ENCODE data around the gene DNAH14. TPM values are rescaled to one million over a fixed set of nuclear protein-coding genes. Genes with fewer than 3 reads are reported as not detected.
A peak's percentile ranks its signal among the peaks of the same experiment; 100 is the strongest.

Gene DNAH14
- total RNA-seq, 1 donor: 31.8 TPM

- Histone ChIP-seq H3K79me2 (ENCODE audit: insufficient read depth, low read length) (no peaks in the 10 kb centered on the region), H3K4me1 (ENCODE audit: insufficient read depth, low read length) (peaks cover 2% of the 10 kb centered on the region), H3K4me2 (ENCODE audit: insufficient read depth, low read length) (peak overlapping the region; percentile 82), H3K4me3 (ENCODE audit: insufficient read depth, low read length) (peak overlapping the region; percentile 79), H3K27me3 (ENCODE audit: insufficient read depth, low read length) (no peaks in the 10 kb centered on the region), H4K20me1 (ENCODE audit: insufficient read depth, low read length) (no peaks in the 10 kb centered on the region), H3K36me3 (ENCODE audit: insufficient read depth, low read length) (no peaks in the 10 kb centered on the region), H3K27ac (ENCODE audit: low read depth, low read length) (no peak overlapping the region), H2AFZ (ENCODE audit: low read length) (peak overlapping the region; percentile 94), H3K9me3 (ENCODE audit: low read depth, low read length) (peaks cover 3% of the 10 kb centered on the region)
- no peak for DNase-seq (ENCODE audit: insufficient read length, low spot score, missing footprints)
- no peak for TF ChIP-seq CTCF (IDR thresholded peaks at IDR 0.05; ENCODE audit: extremely low read depth, low read depth, low read length)
Measured at GRCh38 chr1:224928906-224929305, 569 bp upstream of the DNAH14 start.

GRCh38 chr1:224931605-224932004, 2.1 kb downstream of the DNAH14 start:
- no peak for DNase-seq (ENCODE audit: insufficient read length, low spot score, missing footprints)
- Histone ChIP-seq H3K27me3 (ENCODE audit: insufficient read depth, low read length) (no peaks in the 10 kb centered on the region), H3K4me1 (ENCODE audit: insufficient read depth, low read length) (peaks cover 2% of the 10 kb centered on the region), H3K27ac (ENCODE audit: low read depth, low read length) (no peak overlapping the region), H3K9me3 (ENCODE audit: low read depth, low read length) (peaks cover 3% of the 10 kb centered on the region), H4K20me1 (ENCODE audit: insufficient read depth, low read length) (no peaks in the 10 kb centered on the region), H2AFZ (ENCODE audit: low read length) (no peak overlapping the region), H3K4me3 (ENCODE audit: insufficient read depth, low read length) (no peak overlapping the region), H3K79me2 (ENCODE audit: insufficient read depth, low read length) (no peaks in the 10 kb centered on the region), H3K4me2 (ENCODE audit: insufficient read depth, low read length) (no peak overlapping the region), H3K36me3 (ENCODE audit: insufficient read depth, low read length) (no peaks in the 10 kb centered on the region)
- no peak for TF ChIP-seq CTCF (IDR thresholded peaks at IDR 0.05; ENCODE audit: extremely low read depth, low read depth, low read length)

- Histone ChIP-seq H3K4me1 (ENCODE audit: insufficient read depth, low read length) (peaks cover 2% of the 10 kb centered on the region), H3K79me2 (ENCODE audit: insufficient read depth, low read length) (no peaks in the 10 kb centered on the region), H3K36me3 (ENCODE audit: insufficient read depth, low read length) (no peaks in the 10 kb centered on the region), H3K4me2 (ENCODE audit: insufficient read depth, low read length) (no peak overlapping the region), H3K27ac (ENCODE audit: low read depth, low read length) (no peak overlapping the region), H3K27me3 (ENCODE audit: insufficient read depth, low read length) (no peaks in the 10 kb centered on the region), H3K4me3 (ENCODE audit: insufficient read depth, low read length) (no peak overlapping the region), H2AFZ (ENCODE audit: low read length) (no peak overlapping the region), H3K9me3 (ENCODE audit: low read depth, low read length) (peaks cover 3% of the 10 kb centered on the region), H4K20me1 (ENCODE audit: insufficient read depth, low read length) (no peaks in the 10 kb centered on the region)
- no peak for DNase-seq (ENCODE audit: insufficient read length, low spot score, missing footprints)
- no peak for TF ChIP-seq CTCF (IDR thresholded peaks at IDR 0.05; ENCODE audit: extremely low read depth, low read depth, low read length)
Measured at GRCh38 chr1:224932607-224933249, 3.3 kb downstream of the DNAH14 start.

- no peak for TF ChIP-seq CTCF (IDR thresholded peaks at IDR 0.05; ENCODE audit: extremely low read depth, low read depth, low read length)
- Histone ChIP-seq H3K4me3 (ENCODE audit: insufficient read depth, low read length) (no peak overlapping the region), H2AFZ (ENCODE audit: low read length) (no peak overlapping the region), H3K27ac (ENCODE audit: low read depth, low read length) (no peak overlapping the region), H3K27me3 (ENCODE audit: insufficient read depth, low read length) (no peaks in the 10 kb centered on the region), H3K4me2 (ENCODE audit: insufficient read depth, low read length) (no peak overlapping the region), H3K36me3 (ENCODE audit: insufficient read depth, low read length) (no peaks in the 10 kb centered on the region), H4K20me1 (ENCODE audit: insufficient read depth, low read length) (no peaks in the 10 kb centered on the region), H3K4me1 (ENCODE audit: insufficient read depth, low read length) (peaks cover 2% of the 10 kb centered on the region), H3K9me3 (ENCODE audit: low read depth, low read length) (peaks cover 3% of the 10 kb centered on the region), H3K79me2 (ENCODE audit: insufficient read depth, low read length) (no peaks in the 10 kb centered on the region)
- no peak for DNase-seq (ENCODE audit: insufficient read length, low spot score, missing footprints)
Measured at GRCh38 chr1:224933584-224933983, 4.1 kb downstream of the DNAH14 start.

Data from osteoblast (primary cell).